GM19468 (cell line): ENCODE data around the gene ZNF385B.

Source experiments
- ATAC-seq: cut with Tn5 transposase; IDR thresholded peaks from one replicate; pipeline ENCODE4 v1.9.1; 2021; ENCODE audit warnings: mild to moderate bottlenecking, moderate library complexity, moderate number of reproducible peaks; ENCODE audit not compliant: unreplicated experiment; ENCODE audit errors: extremely low read depth

ZNF385B gene

GRCh38 chr2:179429060-179429471, 432.3 kb downstream of the ZNF385B start:
- ATAC-seq = no peak

DNA sequence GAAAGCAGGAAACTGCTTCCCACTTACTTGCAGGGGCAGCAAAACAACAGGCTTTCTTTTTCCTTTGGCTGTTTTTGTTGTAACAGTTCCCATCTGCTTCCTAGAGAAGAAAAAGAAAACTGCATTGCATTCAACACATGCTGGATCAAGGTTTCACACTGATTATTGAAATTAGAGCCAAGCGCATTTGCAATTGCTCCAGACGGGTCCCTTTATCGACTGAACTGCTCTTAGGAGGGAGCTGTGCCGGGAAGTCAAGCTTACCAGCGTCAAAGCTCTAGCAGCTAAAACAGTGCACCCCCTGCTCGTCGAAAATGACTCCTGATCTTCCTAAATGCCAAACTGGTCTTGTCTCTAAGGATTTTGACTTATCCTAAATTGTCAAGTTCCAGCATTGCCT, 432.8 kb downstream of the ZNF385B start:
- ATAC-seq = no peak

GRCh38 chr2:179427065-179427464, 434.3 kb downstream of the ZNF385B start:
- no peak for ATAC-seq

- no peak for ATAC-seq
These were observed 436.8 kb downstream of the ZNF385B start for GRCh38 chr2:179424571-179424970.

- no peak for ATAC-seq
These were observed 439.3 kb downstream of the ZNF385B start for GRCh38 chr2:179422037-179422643.

- no peak for ATAC-seq
These were observed 443.9 kb downstream of the ZNF385B start for GRCh38 chr2:179417436-179417949.

DNA sequence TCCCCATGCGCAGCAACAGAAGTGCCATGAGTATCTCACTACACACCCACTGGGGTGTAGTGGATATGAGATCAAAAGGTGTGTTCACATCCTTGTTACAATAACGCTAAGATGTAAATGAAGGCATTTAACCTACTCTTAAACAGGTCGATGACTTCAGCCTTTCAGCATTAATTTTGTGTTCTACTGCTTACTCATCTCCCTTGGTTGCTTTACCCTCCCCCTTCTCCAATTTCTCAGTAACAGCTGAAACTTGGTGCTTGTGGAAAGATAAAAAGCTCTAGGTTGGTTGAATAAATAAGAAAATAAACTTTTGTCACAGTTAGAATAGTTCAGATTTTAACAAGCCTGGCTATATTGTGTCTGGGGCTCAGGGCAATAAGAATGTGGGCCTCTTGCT, 449.3 kb downstream of the ZNF385B start:
- no peak for ATAC-seq

DNA sequence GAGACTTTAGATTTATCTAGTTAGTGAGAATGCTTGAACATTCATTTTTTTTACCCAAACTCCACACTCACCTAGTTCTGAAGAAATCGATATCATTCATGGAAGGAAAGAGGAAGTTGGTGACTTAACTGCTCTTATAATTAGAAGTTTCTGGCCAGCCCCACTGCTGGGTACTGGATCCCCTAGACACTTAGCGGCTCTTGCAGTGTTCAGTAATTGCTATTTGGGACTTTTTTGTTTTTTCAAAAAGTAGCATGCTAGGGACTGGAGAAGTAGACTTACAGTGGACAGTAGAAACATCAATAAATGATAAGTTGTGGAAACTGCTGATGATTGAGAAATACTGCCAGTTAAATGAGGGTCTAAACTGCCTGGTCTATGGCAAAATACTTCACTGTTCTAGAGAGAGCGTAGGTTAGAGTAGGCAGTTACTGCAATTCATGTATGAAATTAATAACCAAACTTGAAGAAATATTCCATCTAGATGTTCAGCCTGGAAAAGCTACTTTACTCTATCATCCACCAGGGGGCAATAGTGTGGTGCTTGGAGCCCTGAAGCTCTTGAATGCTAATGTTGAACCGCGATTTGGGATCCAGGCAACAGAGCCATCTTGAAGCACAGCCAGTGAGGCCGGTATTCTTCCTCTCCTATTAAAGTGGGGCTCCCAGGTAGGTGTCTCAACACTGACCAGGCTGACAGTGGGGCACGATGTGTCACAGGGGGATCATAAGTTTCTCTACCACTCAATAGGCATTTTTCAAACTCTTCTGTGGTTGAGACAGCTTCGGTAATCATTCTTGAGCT, 450.7 kb downstream of the ZNF385B start:
- ATAC-seq = no peak

DNA sequence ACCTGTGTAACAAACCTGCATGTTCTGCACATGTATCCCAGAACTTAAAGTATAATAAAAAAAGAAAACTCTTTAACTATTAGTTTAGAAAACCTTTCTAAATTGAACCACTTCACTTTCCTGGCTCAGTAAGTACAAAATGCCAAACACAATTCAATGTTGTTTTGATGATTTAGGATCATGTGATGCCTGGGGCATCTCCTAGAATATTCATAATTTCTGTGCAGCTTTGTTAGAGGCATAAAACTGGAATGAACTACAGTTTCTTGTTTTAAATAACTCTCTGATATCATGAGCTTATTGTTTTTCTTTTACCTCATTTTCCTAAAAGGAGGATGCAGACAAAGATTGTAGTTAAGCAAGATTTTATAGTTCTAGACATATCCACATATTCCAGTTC, 457.8 kb downstream of the ZNF385B start:
- ATAC-seq = no peak

DNA sequence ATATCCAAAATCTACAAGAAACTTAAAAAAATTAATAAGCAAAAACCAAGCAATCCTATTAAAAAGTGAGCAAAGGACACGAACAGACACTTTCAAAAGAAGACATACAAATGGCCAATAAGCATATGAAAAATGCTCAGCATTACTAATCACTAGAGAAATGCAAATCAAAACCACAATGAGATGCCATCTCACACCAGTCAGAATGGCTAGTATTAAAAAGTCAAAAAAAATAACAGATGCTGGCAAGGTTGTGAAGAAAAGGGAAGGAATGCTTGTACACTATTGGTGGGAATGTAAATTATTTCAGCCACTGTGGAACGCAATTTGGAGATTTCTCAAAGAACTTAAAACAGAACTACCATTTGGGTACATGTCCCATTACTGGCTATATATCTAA, 467.9 kb downstream of the ZNF385B start:
- no peak for ATAC-seq
